Measurements from ENCODE around the gene INPP5A.

GRCh38 chr10:132556994-132557441 lies 19.4 kb downstream of the INPP5A start:
- TF ChIP-seq EZH2 (IDR thresholded peaks at IDR 0.05; ENCODE audit: borderline replicate concordance) (no peak), CTCF (IDR thresholded peaks at IDR 0.05; ENCODE audit: poor library complexity) (no peak)
